Endothelial cell of umbilical vein (primary cell): ENCODE data around the gene RPS24. TPM values are rescaled to one million over a fixed set of nuclear protein-coding genes. Genes with fewer than 3 reads are reported as not detected.

ENCODE experiments used
- BruUV-seq: library from RNA; stranded (reverse); fragments of 400-500 nt; replicated peaks from 2 replicates; lab custom pipeline; 2021; lab: Mats Ljungman, UMichigan
- CTCF ChIA-PET: fragments of 300-600, 350-600 bp; sonication (Branson Sonifier 250); formaldehyde crosslinking; loops from one replicate; lab custom pipeline; 2021; ENCODE audit warnings: antibody characterized with exemption, inconsistent platforms; lab: Charles Lee
- POLR2A ChIA-PET: fragments of 300-600, 350-600 bp; sonication (Branson Sonifier 250); formaldehyde crosslinking; loops from one replicate; lab custom pipeline; 2021; ENCODE audit warnings: antibody characterized with exemption, inconsistent platforms; lab: Charles Lee
- DNase-seq: peaks from one replicate; pipeline ENCODE4 v3.0.0-alpha.2; 2011; ENCODE audit warnings: low read depth, low spot score
- FAIRE-seq: peaks from 2 replicates; lab custom pipeline; 2011; peaks lifted over from hg19 to GRCh38; lab: Jason Lieb, UNC
- H2AFZ ChIP-seq: 2 replicates; pipeline ENCODE4 v1.6.0; 2012; ENCODE audit warnings: low read depth, low read length, control low read depth, inconsistent platforms
- H3K27ac ChIP-seq: 2 replicates; pipeline ENCODE4 v1.5.1; 2011; ENCODE audit warnings: low read depth, mild to moderate bottlenecking, control low read depth, low read length, moderate library complexity; ENCODE audit not compliant: insufficient read depth
- H3K27me3 ChIP-seq, 2 experiments: 2 replicates each; pipeline versions ENCODE4 v1.6.0 to v1.6.1; 2011; ENCODE audit warnings: low read length in 2 of 2, mixed read lengths in 1 of 2; ENCODE audit not compliant: control insufficient read depth in 2 of 2, insufficient read depth in 2 of 2
- H3K36me3 ChIP-seq, 2 experiments: 2 replicates in 1 of 2; 3 replicates in 1 of 2; pipeline ENCODE4 v1.5.1; 2011; ENCODE audit warnings: low read length in 2 of 2, mild to moderate bottlenecking in 1 of 2, moderate library complexity in 1 of 2; ENCODE audit not compliant: control insufficient read depth in 2 of 2, insufficient read depth in 2 of 2; ENCODE audit errors: extremely low read depth in 1 of 2
- H3K4me1 ChIP-seq: 3 replicates; pipeline ENCODE4 v1.5.1; 2011; ENCODE audit warnings: mild to moderate bottlenecking, low read length; ENCODE audit not compliant: control insufficient read depth, insufficient read depth; ENCODE audit errors: extremely low read depth
- H3K4me2 ChIP-seq: 2 replicates; pipeline ENCODE4 v1.6.1; 2011; ENCODE audit warnings: low read length, control low read depth, mixed read lengths; ENCODE audit not compliant: insufficient read depth
- H3K4me3 ChIP-seq, 3 experiments: fragments of 200-600 bp in 1 of 3; sonication (generic), shearing (Covaris generic) in 1 of 3; replicated peaks in 1 of 3; 2 replicates each; pipeline ENCODE4 v1.5.1; 2011 to 2016; ENCODE audit warnings: control low read depth in 3 of 3, low read length in 3 of 3, mild to moderate bottlenecking in 2 of 3, inconsistent platforms in 1 of 3, low read depth in 1 of 3, moderate library complexity in 1 of 3; ENCODE audit not compliant: insufficient read depth in 1 of 3
- H3K79me2 ChIP-seq: 2 replicates; pipeline ENCODE4 v1.6.0; 2012; ENCODE audit warnings: low read length, inconsistent platforms; ENCODE audit not compliant: control insufficient read depth, insufficient read depth
- H3K9ac ChIP-seq: replicated peaks from 2 replicates; pipeline ENCODE3; 2011; ENCODE audit warnings: low read length, control low read depth; ENCODE audit not compliant: insufficient read depth; ENCODE audit errors: extremely low read depth
- H3K9me1 ChIP-seq: replicated peaks from 3 replicates; pipeline ENCODE4 v1.6.0; 2011; ENCODE audit warnings: mild to moderate bottlenecking, low read length; ENCODE audit not compliant: control insufficient read depth, insufficient read depth; ENCODE audit errors: extremely low read depth
- H3K9me3 ChIP-seq: replicated peaks from 2 replicates; pipeline ENCODE4 v1.5.1; 2012; ENCODE audit warnings: low read length, inconsistent platforms; ENCODE audit not compliant: control insufficient read depth, insufficient read depth
- H4K20me1 ChIP-seq: replicated peaks from 2 replicates; pipeline ENCODE3; 2011; ENCODE audit warnings: mild to moderate bottlenecking, low read length; ENCODE audit not compliant: control insufficient read depth, insufficient read depth; ENCODE audit errors: extremely low read depth
- EZH2 ChIP-seq: IDR thresholded peaks from 2 replicates; pipeline ENCODE4 v1.6.1; 2012; ENCODE audit warnings: borderline replicate concordance, low read depth, mild to moderate bottlenecking, moderate library complexity, low read length, inconsistent platforms; ENCODE audit not compliant: severe bottlenecking
- FOS ChIP-seq: IDR thresholded peaks from 2 replicates; pipeline ENCODE4 v1.6.1; 2011; ENCODE audit warnings: mild to moderate bottlenecking, low read length, moderate library complexity, borderline replicate concordance; ENCODE audit not compliant: insufficient read depth
- GATA2 ChIP-seq: IDR thresholded peaks from 2 replicates; pipeline ENCODE4 v1.7.0; 2011; ENCODE audit warnings: low read depth, mild to moderate bottlenecking, moderate library complexity, mixed read lengths, low read length; ENCODE audit not compliant: insufficient read length, insufficient read depth
- JUN ChIP-seq: IDR thresholded peaks from 2 replicates; pipeline ENCODE4 v1.6.1; 2011; ENCODE audit warnings: borderline replicate concordance, low read depth; ENCODE audit not compliant: insufficient read length, insufficient read depth
- MYC ChIP-seq: IDR thresholded peaks from one replicate; pipeline ENCODE4 v1.6.1; 2011; ENCODE audit warnings: mild to moderate bottlenecking, low read depth, low read length
- POLR2A ChIP-seq: IDR thresholded peaks from 2 replicates; pipeline ENCODE4 v1.6.1; 2012; ENCODE audit warnings: low read depth, mild to moderate bottlenecking, control low read depth, low read length
- POLR2AphosphoS5 ChIP-seq: IDR thresholded peaks from 2 replicates; pipeline ENCODE4 v1.6.1; 2012; ENCODE audit warnings: low read depth, mild to moderate bottlenecking, control low read depth, low read length, moderate library complexity; ENCODE audit not compliant: insufficient read depth
- dilution Hi-C: fragments of 300-500 bp; cut with MboI; formaldehyde crosslinking; loops from one replicate; pipeline ENCODE4 v1.15.0; 2019; ENCODE audit warnings: low sequenced_read_pairs; ENCODE audit not compliant: extremely low pct_ligation_motif_present
- intact Hi-C: fragments of 100-400 bp; cut with micrococcal nuclease; formaldehyde crosslinking; loops from one replicate; pipeline ENCODE4 v1.10.0; 2022
- polyA plus RNA-seq, 4 experiments: library from polyadenylated mRNA; depleted of rRNA in 3 of 4; stranded (reverse) in 3 of 4; unstranded in 1 of 4; fragments of >200 nt; gene quantifications; 2 replicates each; pipeline versions ENCODE4 v1.2.1 to v1.2.3, GENCODE V29; 2011 to 2012; ENCODE audit warnings: missing spikeins in 1 of 4
- total RNA-seq: library from RNA; stranded (reverse); gene quantifications from 2 replicates; pipeline ENCODE4 v1.2.3, GENCODE V29; 2021
- TF ChIP-seq, protein P1 (sequence below), 2 donors: IDR thresholded peaks; 1 replicate in 1 of 2; 2 replicates in 1 of 2; pipeline ENCODE4 v1.5.1; 2011; ENCODE audit warnings: low read length in 2 of 2, mild to moderate bottlenecking in 2 of 2, moderate library complexity in 2 of 2, control low read depth in 1 of 2, inconsistent platforms in 1 of 2, low read depth in 1 of 2; ENCODE audit not compliant: insufficient read depth in 1 of 2; ENCODE audit errors: extremely low read depth in 1 of 2
- TF ChIP-seq, protein P2 (sequence below): IDR thresholded peaks from 2 replicates; pipeline ENCODE4 v1.6.1; 2011; ENCODE audit not compliant: insufficient read depth, insufficient read length

The RPS24 gene
- total and polyA plus RNA-seq, 2 donors (not counting 3 experiments of a cell fraction or from before 2014, with no cell fraction given), result 1,446 to 2,326 TPM

DNA sequence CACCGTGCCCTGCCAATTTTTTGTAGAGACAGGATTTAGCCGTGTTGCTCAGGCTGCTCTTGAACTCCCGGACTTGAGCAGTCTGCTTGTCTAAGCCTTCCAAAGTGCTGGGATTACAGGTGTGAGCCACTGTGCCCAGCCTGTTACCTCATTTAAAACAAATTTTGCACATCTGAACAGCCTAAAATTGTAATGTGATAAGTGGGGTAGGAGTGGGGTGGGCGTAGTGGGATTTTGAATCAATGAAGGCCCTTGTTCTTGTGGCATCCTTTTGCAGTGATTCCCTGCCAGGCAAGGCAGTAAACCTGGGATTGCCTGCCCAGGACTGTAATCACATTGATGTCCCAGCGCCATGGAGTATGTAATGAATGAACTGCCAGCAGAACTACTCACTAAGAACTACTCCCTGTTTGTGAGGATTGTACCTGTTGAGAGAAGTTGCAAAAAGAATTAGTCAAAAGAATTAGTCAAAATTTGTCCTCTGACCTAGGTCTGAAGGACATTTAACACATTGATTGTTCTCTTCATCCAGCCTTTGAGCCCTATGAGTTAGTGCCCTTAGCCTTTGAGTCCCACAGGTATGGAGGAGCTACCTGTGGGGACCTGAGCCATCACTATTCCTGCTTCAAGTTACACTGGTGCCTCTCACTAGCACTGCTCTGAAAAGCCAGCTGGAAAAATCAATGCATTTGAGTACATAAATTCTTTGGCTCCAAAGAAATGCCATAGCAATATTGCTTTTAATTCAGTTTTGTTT is 5.3 kb downstream of the RPS24 start:
- Histone ChIP-seq H3K79me2 (peaks cover 75% of the 10 kb centered on the region), H2AFZ (no peak overlapping the region), H3K27me3 (no peaks in the 10 kb centered on the region), H3K9me3 (no peaks in the 10 kb centered on the region), H4K20me1 (peaks cover 21% of the 10 kb centered on the region), H3K36me3 (peaks cover 38 to 49% of the 10 kb centered on the region in 2 experiments), H3K4me3 (no peak overlapping the region), H3K9me1 (no peaks in the 10 kb centered on the region), H3K4me1 (peaks cover 55% of the 10 kb centered on the region), H3K27ac (no peak overlapping the region), H3K4me2 (peak overlapping the region; percentile 10), H3K9ac (no peak overlapping the region)
- DNase-seq (no peak), FAIRE-seq (no peak)
- dilution Hi-C loops, result no loop called here
- no peak for TF ChIP-seq MYC
- TF ChIP-seq, protein P1, sequence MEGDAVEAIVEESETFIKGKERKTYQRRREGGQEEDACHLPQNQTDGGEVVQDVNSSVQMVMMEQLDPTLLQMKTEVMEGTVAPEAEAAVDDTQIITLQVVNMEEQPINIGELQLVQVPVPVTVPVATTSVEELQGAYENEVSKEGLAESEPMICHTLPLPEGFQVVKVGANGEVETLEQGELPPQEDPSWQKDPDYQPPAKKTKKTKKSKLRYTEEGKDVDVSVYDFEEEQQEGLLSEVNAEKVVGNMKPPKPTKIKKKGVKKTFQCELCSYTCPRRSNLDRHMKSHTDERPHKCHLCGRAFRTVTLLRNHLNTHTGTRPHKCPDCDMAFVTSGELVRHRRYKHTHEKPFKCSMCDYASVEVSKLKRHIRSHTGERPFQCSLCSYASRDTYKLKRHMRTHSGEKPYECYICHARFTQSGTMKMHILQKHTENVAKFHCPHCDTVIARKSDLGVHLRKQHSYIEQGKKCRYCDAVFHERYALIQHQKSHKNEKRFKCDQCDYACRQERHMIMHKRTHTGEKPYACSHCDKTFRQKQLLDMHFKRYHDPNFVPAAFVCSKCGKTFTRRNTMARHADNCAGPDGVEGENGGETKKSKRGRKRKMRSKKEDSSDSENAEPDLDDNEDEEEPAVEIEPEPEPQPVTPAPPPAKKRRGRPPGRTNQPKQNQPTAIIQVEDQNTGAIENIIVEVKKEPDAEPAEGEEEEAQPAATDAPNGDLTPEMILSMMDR (IDR thresholded peaks at IDR 0.05; ENCODE audit: extremely low read depth in 1 of 2, insufficient read depth in 1 of 2, low read depth in 1 of 2, low read length in 2 of 2), result no peak
- no peak for TF ChIP-seq FOS
- TF ChIP-seq, protein P2, sequence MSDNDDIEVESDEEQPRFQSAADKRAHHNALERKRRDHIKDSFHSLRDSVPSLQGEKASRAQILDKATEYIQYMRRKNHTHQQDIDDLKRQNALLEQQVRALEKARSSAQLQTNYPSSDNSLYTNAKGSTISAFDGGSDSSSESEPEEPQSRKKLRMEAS, result no peak
- TF ChIP-seq JUN, result no peak
- no peak for TF ChIP-seq POLR2AphosphoS5
- no peak for TF ChIP-seq GATA2
- TF ChIP-seq EZH2, result no peak
- TF ChIP-seq POLR2A, result no peak
- POLR2A ChIA-PET, result no interaction called here
- CTCF ChIA-PET, result interaction anchor here (1.1 kb wide), 1 partner anchor 9 kb away, joined by 3 read pairs; no protein-coding TSS in a partner anchor
- no TSS peak for BruUV-seq
- intact Hi-C loops, result loop anchor here (5.0 kb wide), 1 partner anchor 1203 kb away; no protein-coding TSS in a partner anchor
